K562 (cell line): Measurements from ENCODE around the gene COCH. TPM values are rescaled to one million over a fixed set of nuclear protein-coding genes. Genes with fewer than 3 reads are reported as not detected.

ENCODE experiments used
- ATAC-seq: fragments of 200-7000 bp; cut with Tn5 transposase; 3 replicates; pipeline ENCODE4 v1.9.1; 2020; ENCODE audit warnings: moderate library complexity
- BruUV-seq: library from RNA; stranded (reverse); fragments of 400-500 nt; replicated peaks from 2 replicates; lab custom pipeline; 2021; lab: Mats Ljungman, UMichigan
- CTCF ChIA-PET: fragments of 300-600 bp; formaldehyde crosslinking; extraction: SDS; loops from one replicate; lab custom pipeline; 2021; ENCODE audit warnings: low intra/inter-chr PET ratio; lab: Yijun Ruan, JAX
- POLR2A ChIA-PET: fragments of 300-600, 350-650 bp; sonication (Branson Sonifier 250); formaldehyde crosslinking; extraction: SDS; loops from one replicate; lab custom pipeline; 2021; ENCODE audit warnings: antibody characterized with exemption, inconsistent platforms; lab: Yijun Ruan, JAX
- DNase-seq, 4 experiments: peaks; one replicate each; pipeline versions ENCODE4 v3.0.0 to v3.0.0-alpha.2; 2011 to 2018; ENCODE audit warnings: low spot score in 3 of 4, mixed read lengths in 3 of 4; ENCODE audit errors: extremely low read depth in 1 of 4
- FAIRE-seq: peaks from 2 replicates; lab custom pipeline; 2011; peaks lifted over from hg19 to GRCh38; lab: Jason Lieb, UNC
- H2AFZ ChIP-seq: 2 replicates; pipeline ENCODE4 v1.6.0; 2011; ENCODE audit warnings: low read depth, low read length, control low read depth, inconsistent platforms
- H3K27ac ChIP-seq: fragments of 200-600 bp; 3 replicates; pipeline ENCODE4 v1.8.0; 2011; ENCODE audit warnings: low read depth, mild to moderate bottlenecking, control low read depth, inconsistent platforms, low read length, moderate library complexity, mixed read lengths; ENCODE audit errors: extremely low read depth
- H3K27me3 ChIP-seq, 2 experiments: fragments of 300-600 bp in 1 of 2; 2 replicates in 1 of 2; 3 replicates in 1 of 2; pipeline versions ENCODE4 v1.6.0 to v1.8.0; 2011; ENCODE audit warnings: inconsistent platforms in 2 of 2, low read length in 2 of 2, mild to moderate bottlenecking in 1 of 2, mixed read lengths in 1 of 2, moderate library complexity in 1 of 2; ENCODE audit not compliant: control insufficient read depth in 2 of 2, insufficient read depth in 2 of 2
- H3K36me3 ChIP-seq: fragments of 300-600 bp; 3 replicates; pipeline ENCODE4 v1.8.0; 2011; ENCODE audit warnings: mild to moderate bottlenecking, low read length, inconsistent platforms; ENCODE audit not compliant: control insufficient read depth, insufficient read depth
- H3K4me1 ChIP-seq, 2 experiments: fragments of 200-600 bp in 1 of 2; replicated peaks in 1 of 2; 2 replicates in 1 of 2; 3 replicates in 1 of 2; pipeline versions ENCODE4 v1.5.1 to v1.8.0; 2011; ENCODE audit warnings: inconsistent platforms in 2 of 2, low read length in 2 of 2, mild to moderate bottlenecking in 1 of 2, mixed read lengths in 1 of 2, moderate library complexity in 1 of 2; ENCODE audit not compliant: control insufficient read depth in 2 of 2, insufficient read depth in 2 of 2
- H3K4me2 ChIP-seq: 2 replicates; pipeline ENCODE4 v1.6.1; 2011; ENCODE audit warnings: low read length, control low read depth, inconsistent platforms, mixed read lengths; ENCODE audit not compliant: insufficient read depth
- H3K4me3 ChIP-seq: fragments of 200-600 bp; sonication (generic), shearing (Covaris generic); 2 replicates; pipeline ENCODE4 v1.5.1; 2016; ENCODE audit warnings: control low read depth, inconsistent platforms
- H3K79me2 ChIP-seq: fragments of 200-600 bp; 3 replicates; pipeline ENCODE4 v1.8.0; 2011; ENCODE audit warnings: low read length, inconsistent platforms; ENCODE audit not compliant: control insufficient read depth, insufficient read depth
- H3K9ac ChIP-seq, 2 experiments: 2 replicates each; pipeline versions ENCODE4 v1.6.0 to v1.6.1; 2011; ENCODE audit warnings: low read depth in 2 of 2, low read length in 2 of 2, control low read depth in 1 of 2, inconsistent platforms in 1 of 2, mild to moderate bottlenecking in 1 of 2, mixed read lengths in 1 of 2; ENCODE audit not compliant: insufficient read depth in 1 of 2
- H3K9me1 ChIP-seq: one replicate; pipeline ENCODE4 v1.6.0; 2011; ENCODE audit warnings: inconsistent platforms, mild to moderate bottlenecking, low read length, moderate library complexity; ENCODE audit not compliant: control insufficient read depth, insufficient read depth
- H3K9me3 ChIP-seq: replicated peaks from 2 replicates; pipeline ENCODE4 v1.5.1; 2011; ENCODE audit warnings: low read depth, low read length, inconsistent platforms; ENCODE audit not compliant: control insufficient read depth, insufficient read depth
- H4K20me1 ChIP-seq: replicated peaks from 2 replicates; pipeline ENCODE4 v1.6.1; 2011; ENCODE audit warnings: low read length, inconsistent platforms, mixed read lengths; ENCODE audit not compliant: control insufficient read depth, insufficient read depth
- ATF3 ChIP-seq, 2 experiments: fragments of 450-650 bp in 1 of 2; sonication (generic) in 1 of 2; formaldehyde crosslinking in 1 of 2; IDR thresholded peaks in 1 of 2; conservative IDR thresholded peaks in 1 of 2; 2 replicates each; pipeline versions ENCODE4 v1.6.1 to v1.8.1; 2016 to 2023; ENCODE audit warnings: mild to moderate bottlenecking in 2 of 2, moderate library complexity in 2 of 2, inconsistent platforms in 1 of 2, missing genetic modification reagents in 1 of 2
- BCOR ChIP-seq: fragments of 450-650 bp; IDR thresholded peaks from 2 replicates; pipeline ENCODE4 v1.6.1; 2016
- BRCA1 ChIP-seq, 2 experiments: fragments of 450-650 bp in 1 of 2; sonication (generic) in 1 of 2; formaldehyde crosslinking in 1 of 2; IDR thresholded peaks; 2 replicates each; pipeline versions ENCODE4 v1.5.0 to v1.6.1; 2017 to 2020; ENCODE audit warnings: mild to moderate bottlenecking in 1 of 2, missing genetic modification reagents in 1 of 2
- CEBPB ChIP-seq: fragments of 450-650 bp; IDR thresholded peaks from 2 replicates; pipeline ENCODE4 v1.6.1; 2016; ENCODE audit warnings: missing genetic modification characterization, missing compliant biosample characterization
- CHD4 ChIP-seq: fragments of 200-600 bp; sonication (generic); IDR thresholded peaks from 3 replicates; pipeline ENCODE4 v1.6.1; 2012; ENCODE audit warnings: low read depth, mild to moderate bottlenecking, mixed read lengths, low read length, inconsistent platforms; ENCODE audit not compliant: insufficient read depth, insufficient replicate concordance, poor library complexity, severe bottlenecking
- CLOCK ChIP-seq: fragments of 250-450 bp; sonication (Bioruptor Pico); IDR thresholded peaks from 2 replicates; pipeline ENCODE4 v1.4.0; 2020; ENCODE audit warnings: mild to moderate bottlenecking, moderate library complexity, borderline replicate concordance
- FOXK1 ChIP-seq: sonication (generic); formaldehyde crosslinking; IDR thresholded peaks from 2 replicates; pipeline ENCODE4 v1.8.0; 2022; ENCODE audit warnings: missing genetic modification reagents, mild to moderate bottlenecking, borderline replicate concordance
- ID3 ChIP-seq, 2 experiments: fragments of 250-450 bp in 1 of 2; fragments of 450-650 bp in 1 of 2; sonication (Bioruptor Pico) in 1 of 2; IDR thresholded peaks; 2 replicates each; pipeline versions ENCODE4 v1.6.1 to v1.8.0; 2016 to 2021; ENCODE audit warnings: mild to moderate bottlenecking in 2 of 2, moderate library complexity in 2 of 2, missing compliant biosample characterization in 1 of 2, missing genetic modification characterization in 1 of 2
- KDM1A ChIP-seq, 2 experiments: fragments of 450-650 bp; IDR thresholded peaks; 2 replicates each; pipeline ENCODE4 v1.6.1; 2016; ENCODE audit warnings: mild to moderate bottlenecking in 2 of 2
- MAZ ChIP-seq, 2 experiments: fragments of 450-650 bp in 1 of 2; sonication (generic) in 1 of 2; formaldehyde crosslinking; IDR thresholded peaks in 1 of 2; conservative IDR thresholded peaks in 1 of 2; 2 replicates each; pipeline versions ENCODE4 v1.4.0 to v1.5.0; 2020; ENCODE audit warnings: mild to moderate bottlenecking in 1 of 2, missing genetic modification reagents in 1 of 2
- NR4A1 ChIP-seq, 2 experiments: fragments of 250-450 bp in 1 of 2; fragments of 450-650 bp in 1 of 2; sonication (Bioruptor Pico) in 1 of 2; IDR thresholded peaks; 2 replicates each; pipeline versions ENCODE4 v1.4.0 to v1.6.1; 2016 to 2020; ENCODE audit warnings: mild to moderate bottlenecking in 2 of 2, missing compliant biosample characterization in 1 of 2, missing genetic modification characterization in 1 of 2, moderate library complexity in 1 of 2
- PHB ChIP-seq: fragments of 250-450 bp; sonication (Bioruptor Pico); IDR thresholded peaks from 2 replicates; pipeline ENCODE4 v1.5.0; 2021
- U2AF1 ChIP-seq: fragments of 200-400 bp; formaldehyde crosslinking; optimal IDR thresholded peaks from 2 replicates; pipeline ENCODE3; 2017; ENCODE audit warnings: mild to moderate bottlenecking, low read depth, low read length, moderate library complexity
- ZKSCAN3 ChIP-seq: fragments of 250-450 bp; sonication (Bioruptor Pico); IDR thresholded peaks from 2 replicates; pipeline ENCODE4 v1.4.0; 2020
- ZNF583 ChIP-seq: fragments of 250-450 bp; sonication (Bioruptor Pico); IDR thresholded peaks from 2 replicates; pipeline ENCODE4 v1.4.0; 2020
- ZNF584 ChIP-seq: fragments of 200-800 bp; sonication (Bioruptor generic); IDR thresholded peaks from 2 replicates; pipeline ENCODE4 v1.6.1; 2016; ENCODE audit warnings: low read depth, mild to moderate bottlenecking, missing genetic modification characterization, missing compliant biosample characterization
- ZNF589 ChIP-seq: fragments of 200-800 bp; sonication (Bioruptor generic); IDR thresholded peaks from 2 replicates; pipeline ENCODE4 v1.6.1; 2016; ENCODE audit warnings: low read depth, missing genetic modification characterization, missing compliant biosample characterization
- ZNF717 ChIP-seq: fragments of 250-450 bp; sonication (Bioruptor Pico); IDR thresholded peaks from 2 replicates; pipeline ENCODE4 v1.5.0; 2021
- WGBS: fragments of 100-300 bp; shearing (Covaris generic); methylation state at CpG from one replicate; pipeline ENCODE4 v1.1.6; 2016; ENCODE audit warnings: low coverage, mixed read lengths; ENCODE audit not compliant: insufficient coverage; ENCODE audit errors: missing lambda C conversion rate; 5-methylcytosine and 5-hydroxymethylcytosine counted together
- in situ Hi-C: fragments of 300-500 bp; cut with MboI; formaldehyde crosslinking; loops from 4 replicates; pipeline ENCODE4 v1.15.0; 2018; ENCODE audit warnings: inconsistent platforms, mixed read lengths
- intact Hi-C: fragments of 100-400 bp; cut with micrococcal nuclease; formaldehyde crosslinking; loops from 2 replicates; pipeline ENCODE4 v1.14.2; 2022
- polyA plus RNA-seq, 8 experiments: library from polyadenylated mRNA; depleted of rRNA in 4 of 8; stranded (reverse) in 5 of 8; unstranded in 3 of 8; fragments of >200 nt; fragmentation: Nextera tagmentation in 2 of 8; fragmentation: Illumina TruSeq in 1 of 8; extraction: Ambion mirVana in 2 of 8; extraction: Trizol in 1 of 8; gene quantifications; 2 replicates each; pipeline versions ENCODE4 v1.2.1 to v1.2.3, GENCODE V29; 2011 to 2014; ENCODE audit warnings: inconsistent platforms in 1 of 8, missing spikeins in 1 of 8
- total RNA-seq, 7 experiments: library from RNA; depleted of rRNA in 6 of 7; stranded (reverse); fragments of >200 nt in 6 of 7; fragmentation: Illumina TruSeq in 2 of 7; extraction: Trizol in 2 of 7; gene quantifications; 2 replicates each; pipeline versions ENCODE4 v1.2.1 to v1.2.3, GENCODE V29; 2011 to 2021; ENCODE audit warnings: low replicate concordance in 1 of 7

Gene COCH
- total and polyA plus RNA-seq, 9 of the 15 experiments (the other 6 are each of a cell fraction or from before 2014, with no cell fraction given), result 27.0 to 141 (median 69.3) TPM

- ATAC-seq (no peak), FAIRE-seq (no peak), DNase-seq (no peak)
- intact Hi-C loops (no loop called here), in situ Hi-C loops (no loop called here)
- H3K9me3 ChIP-seq, result no peaks in the 10 kb centered on the region
- no peaks in the 10 kb centered on the region for H3K9me1 ChIP-seq
- POLR2A ChIA-PET, result no interaction called here
- H3K79me2 ChIP-seq, result peaks cover 36% of the 10 kb centered on the region
- WGBS, result 15% methylated on average over 3 of the region's 4 CpGs
- H3K27ac ChIP-seq, result no peak overlapping the region
- peaks cover 49% of the 10 kb centered on the region for H3K36me3 ChIP-seq
- peak overlapping the region; percentile 70; the same call in 1 of the 2 replicates for H3K4me3 ChIP-seq
- no peak overlapping the region for H3K9ac ChIP-seq
- CTCF ChIA-PET, result no interaction called here
- H3K4me1 ChIP-seq, result peaks cover 15 to 22% of the 10 kb centered on the region in 2 experiments; a peak in 4 of 5 replicates
- no peaks in the 10 kb centered on the region for H4K20me1 ChIP-seq
- H3K27me3 ChIP-seq, result no peaks in the 10 kb centered on the region
- H3K4me2 ChIP-seq, result no peak overlapping the region
- no peak overlapping the region for H2AFZ ChIP-seq
- BruUV-seq, result no TSS peak
- TF ChIP-seq ATF3 (IDR thresholded peaks at IDR 0.05), result peak; percentile 84
- no peak for TF ChIP-seq ATF3 (CRISPR knock-in tag; conservative IDR thresholded peaks at IDR 0.05)
- no peak for TF ChIP-seq MAZ (CRISPR knock-in tag; conservative IDR thresholded peaks at IDR 0.05 in 1 of 2, IDR thresholded peaks at IDR 0.05 in 1 of 2)
- no peak for TF ChIP-seq FOXK1 (CRISPR knock-in tag)
- TF ChIP-seq ZNF717 (CRISPR knock-in tag), result no peak
- no peak for TF ChIP-seq U2AF1
- no peak for TF ChIP-seq ZNF583 (CRISPR knock-in tag)
- TF ChIP-seq CEBPB, result peak; percentile 68
- TF ChIP-seq ID3 (CRISPR knock-in tag; IDR thresholded peaks at IDR 0.05), result no peak
- no peak for TF ChIP-seq ID3 (tag; IDR thresholded peaks at IDR 0.05)
- TF ChIP-seq ZNF584, result no peak
- TF ChIP-seq CLOCK (CRISPR knock-in tag), result no peak
- TF ChIP-seq ZNF589, result no peak
- TF ChIP-seq BRCA1 (IDR thresholded peaks at IDR 0.05), result no peak
- no peak for TF ChIP-seq BRCA1 (CRISPR knock-in tag; IDR thresholded peaks at IDR 0.05)
- TF ChIP-seq NR4A1 (CRISPR knock-in tag; IDR thresholded peaks at IDR 0.05), result no peak
- TF ChIP-seq NR4A1 (tag; IDR thresholded peaks at IDR 0.05), result no peak
- TF ChIP-seq KDM1A (IDR thresholded peaks at IDR 0.05), result peak in 1 of 2 experiments; percentile 34; a peak in 1 of 4 replicates
- no peak for TF ChIP-seq CHD4
- TF ChIP-seq PHB (CRISPR knock-in tag), result no peak
- TF ChIP-seq BCOR, result no peak
- no peak for TF ChIP-seq ZKSCAN3 (CRISPR knock-in tag)
These were observed 2.3 kb downstream of the COCH start for GRCh38 chr14:30876692-30877091.
